Nucleus accumbens (tissue), 56 donors: ENCODE measurements around the gene HHIP.

Source experiments
- DNase-seq, 56 donors: peaks; one replicate each; lab custom pipeline; 2025; lab: John Stamatoyannopoulos, UW

Gene HHIP

DNA sequence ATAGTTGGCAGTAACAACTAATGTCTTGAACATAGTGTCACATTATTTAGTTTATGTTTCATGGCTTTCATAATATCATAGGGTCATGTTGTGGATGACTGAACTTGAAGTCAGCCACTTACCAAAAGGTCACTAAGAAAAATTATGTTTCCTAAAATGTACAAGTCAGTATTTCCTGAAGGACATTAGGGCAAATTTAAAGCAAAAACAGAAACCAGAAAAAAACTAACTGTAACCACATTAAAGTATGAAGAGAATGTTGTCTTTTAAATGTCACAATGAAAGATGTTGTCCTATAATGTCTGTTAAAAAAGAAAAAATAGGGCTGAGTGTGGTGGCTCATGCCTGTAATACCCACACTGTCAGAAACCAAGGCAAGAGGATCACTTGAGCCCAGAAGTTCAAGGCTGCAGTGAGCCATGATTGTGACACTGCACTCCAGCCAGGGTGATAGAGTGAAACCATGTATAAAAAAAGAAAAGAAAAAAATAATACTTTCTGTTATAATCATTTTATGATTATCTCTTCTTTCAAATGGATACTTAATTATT lies 55.8 kb downstream of the HHIP start:
- DNase-seq = no peak

DNA sequence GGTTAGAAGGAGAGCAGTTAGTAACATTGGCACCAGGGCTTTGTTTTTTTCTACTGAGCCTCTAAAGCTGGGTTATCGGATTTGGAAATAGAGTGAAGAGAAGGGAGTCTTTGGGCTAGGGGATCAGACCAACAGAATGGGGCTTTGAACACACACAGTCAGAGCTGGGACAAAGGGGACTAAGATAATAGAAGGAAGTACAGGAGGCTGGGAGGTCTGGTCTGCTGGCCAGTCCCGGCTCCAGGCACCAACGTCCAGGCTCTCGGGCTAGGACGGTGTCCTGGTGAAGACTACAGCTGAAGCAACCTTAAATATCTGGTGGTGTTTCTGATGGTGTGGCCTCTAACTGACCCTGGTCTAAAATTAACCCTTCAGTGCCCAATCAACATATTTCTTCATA lies 57.5 kb downstream of the HHIP start:
- DNase-seq = no peak

DNA sequence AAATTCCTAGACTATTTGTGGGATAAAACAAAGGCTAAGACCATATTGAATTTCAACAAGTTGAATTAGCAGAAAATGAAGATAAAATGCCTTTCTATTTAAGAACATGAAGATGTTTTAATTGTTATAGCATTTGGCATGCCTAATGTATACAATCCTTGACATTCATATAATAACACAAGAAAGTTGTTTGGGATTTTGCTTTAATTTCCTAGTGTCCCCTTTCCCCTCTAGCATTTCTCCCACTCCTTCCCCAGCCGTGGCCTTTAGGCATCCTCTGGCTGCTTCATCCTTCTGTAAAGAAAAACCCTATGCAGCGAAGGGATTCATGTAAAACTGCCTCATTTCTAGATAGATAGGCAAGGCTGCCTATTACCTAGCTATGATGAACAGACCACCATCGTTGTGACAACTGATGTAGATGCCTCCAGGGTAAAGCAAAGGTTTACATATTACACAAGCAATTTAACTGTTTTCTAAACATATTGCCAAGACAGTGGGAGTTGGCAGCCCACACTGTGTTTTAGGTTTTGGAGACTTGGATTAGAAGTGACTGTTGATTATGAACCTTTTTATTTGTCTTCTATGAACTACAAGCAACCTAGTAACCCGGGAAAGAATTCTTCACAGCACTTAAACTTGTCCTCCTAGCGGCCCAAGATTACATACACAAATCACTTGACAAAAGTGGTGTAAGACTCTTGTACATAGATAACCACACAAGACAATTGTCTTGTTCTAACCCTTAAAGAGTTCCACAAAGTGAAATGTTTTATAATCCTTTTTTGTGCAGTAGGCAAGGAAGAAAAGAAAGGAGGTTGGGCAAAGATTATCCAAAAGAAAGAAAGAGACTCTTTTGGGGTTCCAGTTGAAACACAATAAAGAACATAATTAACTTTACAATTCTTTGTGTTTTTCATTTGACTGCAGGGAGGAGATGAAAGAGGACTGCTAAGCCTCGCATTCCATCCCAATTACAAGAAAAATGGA lies 59.9 kb downstream of the HHIP start:
- no peak for DNase-seq

DNA sequence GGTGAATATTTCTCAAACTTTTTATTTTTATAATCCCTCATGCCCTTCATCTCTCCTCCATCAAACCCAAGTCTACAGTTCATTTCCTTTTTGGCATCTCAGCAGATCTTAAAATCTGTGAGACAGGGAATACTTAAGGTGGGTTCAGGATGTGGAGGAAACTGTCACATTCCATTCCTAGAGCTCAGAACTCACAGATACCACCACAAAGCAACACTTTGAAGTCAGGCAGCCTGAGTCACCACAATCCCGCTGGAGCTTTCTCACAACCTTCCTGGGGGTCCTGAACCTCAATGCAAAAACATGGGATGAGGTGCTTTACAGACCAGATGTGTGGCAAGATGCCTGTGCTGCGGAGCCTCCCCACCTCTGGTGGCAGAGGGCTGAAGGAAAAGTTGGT lies 63.2 kb downstream of the HHIP start:
- DNase-seq = no peak

DNA sequence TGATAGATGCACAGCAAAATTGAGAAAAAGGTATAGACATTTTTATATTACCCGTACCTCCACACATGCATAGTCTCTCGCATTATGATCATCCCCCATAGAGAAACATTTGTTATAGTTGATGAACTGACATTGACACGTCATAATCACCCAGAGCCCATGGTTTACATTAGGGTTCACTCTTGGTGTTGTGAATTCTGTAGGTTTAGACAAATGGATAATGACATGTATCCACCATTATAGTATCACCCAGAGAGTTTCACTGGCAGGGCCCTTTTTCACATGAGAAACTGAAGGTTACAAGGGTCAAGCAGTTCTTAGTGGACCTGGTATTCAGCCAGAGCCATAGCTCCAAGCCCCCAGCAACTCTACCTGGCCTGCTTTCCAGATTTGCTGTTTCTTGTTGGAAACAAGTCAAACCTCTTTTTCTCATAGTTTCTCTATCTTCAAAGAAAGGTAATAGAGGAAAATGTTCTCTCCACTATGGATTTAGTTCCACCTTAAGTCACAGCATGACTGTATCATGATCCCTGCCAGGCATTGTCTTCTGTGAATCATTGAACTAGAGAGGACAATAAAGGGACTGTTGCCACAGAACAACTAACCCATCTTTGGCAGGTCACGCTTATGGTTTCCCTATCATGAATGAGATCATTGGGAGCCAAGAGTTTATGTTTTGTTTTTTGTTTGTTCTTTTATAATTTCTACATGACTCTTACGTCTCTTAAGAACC lies 64.0 kb downstream of the HHIP start:
- peak in 36 of 56 donors; percentile 1 to 73 (median 34) for DNase-seq

DNA sequence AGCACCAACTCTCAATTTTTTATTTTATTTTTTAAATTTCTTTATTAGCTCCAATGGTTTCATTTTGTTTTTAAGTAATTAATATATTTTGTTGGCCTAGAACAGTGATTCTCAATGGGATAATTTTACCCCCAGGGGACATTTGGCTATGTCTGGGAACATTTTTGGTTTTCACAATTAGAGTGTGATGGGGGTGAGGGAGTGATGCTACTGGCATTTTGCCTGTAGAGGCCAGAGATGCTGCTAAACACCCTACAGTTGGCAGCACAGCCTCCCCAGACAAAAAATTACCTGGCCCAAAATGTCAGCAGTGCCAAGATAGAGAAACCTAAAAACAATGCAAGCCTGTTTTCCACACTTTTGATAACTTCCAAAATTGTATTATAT lies 64.6 kb downstream of the HHIP start:
- DNase-seq = peak in 1 of 56 donors; percentile 8

DNA sequence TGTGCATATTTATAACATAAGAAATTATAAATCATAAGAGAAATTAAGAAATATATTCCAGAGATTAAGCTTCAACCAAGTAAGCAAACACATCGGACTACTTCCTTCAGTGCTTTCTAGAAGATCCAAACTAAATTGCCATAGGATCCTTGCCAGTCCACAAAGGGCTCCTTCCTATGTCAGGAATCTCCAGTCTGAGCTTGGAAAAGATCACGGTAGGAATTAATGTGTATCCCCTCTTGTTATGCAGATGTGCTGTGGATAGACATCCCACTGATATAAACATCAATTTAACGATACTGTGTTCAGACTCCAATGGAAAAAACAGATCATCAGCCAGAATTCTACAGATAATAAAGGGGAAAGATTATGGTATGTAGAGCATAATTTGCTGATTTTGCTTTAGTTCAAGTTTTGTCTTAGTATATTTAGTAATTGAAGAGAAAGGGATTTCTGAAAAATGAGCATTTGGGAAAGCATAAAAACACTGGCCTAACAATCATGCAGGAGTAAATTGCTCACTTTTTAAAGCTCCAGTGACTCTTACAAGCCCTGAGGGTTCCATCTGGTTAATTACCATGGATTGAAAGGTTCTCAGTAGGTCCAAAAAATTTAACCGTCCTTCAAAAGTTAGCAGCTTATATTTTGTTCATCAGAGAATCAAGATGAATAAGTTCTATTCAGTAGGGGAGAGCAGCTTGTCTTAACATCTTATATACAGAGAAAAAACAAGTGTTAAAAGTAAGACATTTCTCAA lies 65.9 kb downstream of the HHIP start:
- no peak for DNase-seq

DNA sequence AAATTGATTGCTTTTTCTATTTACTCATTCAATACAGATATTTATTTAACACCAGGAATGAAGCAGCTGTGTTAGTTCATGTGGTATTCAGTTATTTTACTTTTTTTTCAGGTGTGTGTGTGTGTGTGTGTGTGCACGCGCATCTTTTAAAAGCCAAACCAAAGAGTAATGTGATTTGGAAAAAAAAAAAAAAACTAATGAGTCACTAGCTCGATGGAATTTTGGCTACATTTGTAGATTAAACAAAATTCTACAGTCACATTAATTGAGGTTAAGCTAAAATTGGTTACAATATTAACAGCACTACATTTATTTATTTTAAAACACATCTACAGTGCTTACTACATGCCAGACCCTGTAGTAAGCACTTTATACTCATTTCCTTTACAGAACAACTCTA lies 66.8 kb downstream of the HHIP start:
- DNase-seq = no peak

DNA sequence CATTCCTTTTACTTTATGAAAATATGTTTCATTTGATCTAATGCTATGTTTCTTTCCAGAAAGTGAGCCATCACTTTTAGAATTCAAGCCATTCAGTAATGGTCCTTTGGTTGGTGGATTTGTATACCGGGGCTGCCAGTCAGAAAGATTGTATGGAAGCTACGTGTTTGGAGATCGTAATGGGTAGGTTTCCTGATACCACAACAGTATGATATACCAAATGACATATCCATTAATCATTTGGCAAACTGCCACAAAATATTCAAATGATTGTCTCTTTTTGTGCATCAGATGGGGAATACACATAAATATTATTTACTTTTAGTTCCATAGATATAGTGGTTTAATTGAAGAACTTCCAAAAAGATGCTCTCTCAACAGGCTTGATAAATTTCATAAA lies 68.2 kb downstream of the HHIP start:
- DNase-seq = no peak

DNA sequence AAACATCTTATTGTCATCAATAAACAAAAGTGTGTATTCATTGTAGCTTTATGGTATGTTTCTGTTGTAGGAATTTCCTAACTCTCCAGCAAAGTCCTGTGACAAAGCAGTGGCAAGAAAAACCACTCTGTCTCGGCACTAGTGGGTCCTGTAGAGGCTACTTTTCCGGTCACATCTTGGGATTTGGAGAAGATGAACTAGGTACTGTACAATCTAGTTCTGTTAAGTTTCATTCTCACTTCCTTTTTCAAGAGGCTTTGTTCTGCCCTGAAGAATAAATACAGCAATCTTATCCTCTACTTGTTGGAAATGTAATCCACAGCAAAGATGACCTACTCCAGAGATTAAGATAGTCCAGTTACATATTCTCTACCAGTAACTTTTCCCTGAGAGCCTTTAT lies 69.3 kb downstream of the HHIP start:
- no peak for DNase-seq

DNA sequence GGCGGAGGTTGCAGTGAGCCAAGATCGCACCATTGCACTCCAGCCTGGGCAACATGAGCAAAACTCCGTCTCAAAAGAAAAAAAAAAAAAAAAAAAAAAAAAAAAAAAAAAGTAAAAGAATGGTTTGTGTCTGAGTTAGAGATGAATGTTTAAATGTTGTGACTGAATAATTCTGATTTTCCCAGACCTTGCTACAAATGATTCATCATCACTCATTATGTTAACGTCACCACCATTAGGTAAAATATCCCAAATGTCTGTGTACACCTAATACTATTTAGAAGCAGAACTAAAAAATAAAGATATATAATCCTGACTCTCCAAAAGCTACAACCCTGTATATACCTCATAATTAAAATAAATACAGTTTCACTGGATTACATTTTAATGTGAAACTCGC lies 70.8 kb downstream of the HHIP start:
- no peak for DNase-seq

DNA sequence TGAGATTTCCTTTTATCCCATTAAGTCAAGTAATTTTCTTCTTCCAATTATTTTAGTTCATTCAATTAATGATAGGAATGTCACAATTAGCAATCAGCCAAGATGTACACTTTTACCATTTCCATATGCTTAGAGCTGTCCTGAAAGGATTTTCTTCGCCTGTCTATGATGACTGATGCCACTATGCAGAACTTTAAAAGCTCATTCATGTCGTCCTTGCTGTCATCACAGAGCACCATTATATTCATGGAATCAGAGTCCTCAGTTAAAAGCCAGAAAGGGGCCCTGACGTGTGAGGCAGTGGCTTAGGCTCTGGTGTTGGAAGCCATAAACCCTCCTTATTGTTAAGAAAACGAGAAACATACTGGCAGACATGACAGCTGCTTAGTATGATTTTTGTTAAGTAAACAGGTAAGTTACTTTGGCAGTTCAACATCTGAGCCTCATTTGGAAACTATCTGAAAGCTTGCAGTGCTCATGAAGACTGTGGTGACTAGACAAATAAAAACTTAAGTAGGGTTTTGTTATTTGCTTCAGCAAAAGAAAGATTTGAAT lies 73.1 kb downstream of the HHIP start:
- no peak for DNase-seq

DNA sequence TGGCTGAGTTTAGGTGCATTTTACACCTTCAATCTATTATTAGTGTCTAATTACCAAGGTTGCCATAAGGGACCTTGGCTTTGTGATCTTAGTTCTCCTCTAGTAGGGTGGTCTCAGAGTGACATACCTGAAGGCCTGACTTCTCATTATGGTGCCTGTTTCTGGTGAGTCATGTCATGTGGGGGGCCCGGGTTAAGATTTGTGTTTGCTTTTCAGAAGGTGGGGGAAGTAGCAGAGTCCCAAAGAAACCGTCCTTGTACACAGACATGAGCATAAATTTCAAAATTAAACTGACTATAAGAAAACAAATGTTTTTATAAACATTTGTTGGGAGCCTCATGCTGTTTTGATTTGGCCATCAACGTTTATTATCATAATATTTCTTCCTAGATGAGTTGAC lies 74.5 kb downstream of the HHIP start:
- no peak for DNase-seq

DNA sequence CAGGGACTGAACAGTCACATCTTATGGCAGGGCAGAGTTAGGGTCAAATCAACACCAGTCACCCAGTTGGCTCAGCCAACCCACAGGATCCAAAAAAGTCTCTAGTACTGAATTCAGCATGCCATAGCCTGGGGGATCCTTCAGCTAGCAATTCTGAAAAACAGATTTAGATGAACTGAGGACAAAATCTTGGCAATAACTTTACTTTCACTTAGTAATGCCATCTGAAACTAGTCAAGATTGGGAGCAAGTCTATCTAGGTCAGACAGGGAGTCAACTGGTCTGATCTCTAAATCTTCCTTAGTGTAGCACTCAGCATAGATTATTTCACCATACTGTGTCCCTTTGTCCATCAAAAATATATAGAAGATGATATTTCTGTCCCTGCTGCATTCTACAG lies 76.0 kb downstream of the HHIP start:
- no peak for DNase-seq

DNA sequence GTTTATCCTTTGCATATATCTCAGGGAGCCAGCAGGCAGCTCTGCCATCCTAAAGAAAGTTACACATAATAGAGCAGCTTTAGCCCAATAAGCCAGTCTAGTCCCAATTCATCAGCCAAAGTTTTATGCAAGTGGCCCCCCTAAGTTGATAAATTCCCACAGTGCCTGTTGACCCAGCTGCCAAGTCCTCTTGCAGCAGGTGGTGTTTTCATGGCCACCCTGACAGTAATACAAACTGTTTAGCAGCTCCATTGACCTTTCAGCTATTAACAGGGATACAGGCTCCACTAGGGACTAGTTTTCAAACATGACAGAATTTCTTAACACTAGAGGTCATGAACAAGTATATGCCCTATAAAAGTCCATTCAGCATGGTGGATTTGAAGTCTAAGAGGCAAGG lies 77.5 kb downstream of the HHIP start:
- no peak for DNase-seq

DNA sequence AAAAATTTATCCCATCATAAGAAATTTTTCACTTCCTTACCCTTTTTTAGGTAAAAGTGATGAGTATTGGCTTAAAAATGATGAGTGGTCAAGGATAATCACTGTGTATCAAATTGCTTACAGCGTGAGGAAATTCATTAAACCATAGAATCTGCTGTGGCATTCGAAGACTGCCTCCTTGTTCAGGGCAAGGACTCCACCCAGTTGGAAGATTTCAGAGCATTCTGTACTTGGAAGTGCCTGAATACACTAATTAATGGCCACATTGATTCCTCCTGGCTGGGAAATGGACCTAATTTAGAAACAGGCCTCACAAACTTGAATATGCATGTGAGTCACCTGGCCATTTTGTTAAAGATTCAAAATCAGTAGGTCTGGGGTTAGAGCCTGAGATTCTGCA lies 83.2 kb downstream of the HHIP start:
- DNase-seq = no peak

DNA sequence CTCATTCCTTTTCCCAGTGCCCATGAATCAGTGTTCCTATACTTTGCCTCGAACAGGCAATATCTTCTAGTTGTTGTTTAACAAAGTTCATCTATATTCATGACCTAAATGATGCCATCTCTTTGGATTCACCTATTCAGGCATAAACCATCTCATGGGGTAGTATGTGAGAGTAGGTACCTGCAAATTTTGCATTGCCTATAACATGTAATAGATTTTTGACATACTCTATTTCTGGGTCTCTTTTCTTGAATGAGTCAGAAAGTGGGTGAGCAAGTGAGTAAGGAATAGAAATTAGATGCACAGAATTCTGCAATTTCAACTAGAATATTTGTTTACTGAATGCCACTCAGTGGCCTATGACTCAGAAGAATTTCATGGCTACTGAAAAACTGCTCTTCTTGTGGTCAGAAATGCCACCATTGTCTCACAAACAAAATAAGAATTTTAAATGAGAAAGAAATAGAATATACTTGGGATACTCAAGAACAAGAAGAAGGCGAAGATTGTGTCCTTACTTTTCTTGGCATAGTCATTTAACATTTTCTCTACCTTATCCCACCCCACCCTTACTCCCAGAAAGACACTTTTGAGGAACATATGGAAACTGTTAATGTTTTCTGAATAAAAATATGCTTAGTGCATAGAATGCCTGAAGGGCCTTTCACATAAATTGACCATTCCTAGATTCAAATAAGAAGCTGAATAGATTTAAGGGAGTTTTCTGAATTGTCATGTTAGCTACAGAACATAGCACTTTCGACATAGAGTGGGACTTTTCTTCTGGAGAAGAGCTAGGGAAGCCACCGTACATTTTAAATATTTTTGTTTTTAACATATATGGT lies 86.8 kb downstream of the HHIP start:
- DNase-seq = no peak

DNA sequence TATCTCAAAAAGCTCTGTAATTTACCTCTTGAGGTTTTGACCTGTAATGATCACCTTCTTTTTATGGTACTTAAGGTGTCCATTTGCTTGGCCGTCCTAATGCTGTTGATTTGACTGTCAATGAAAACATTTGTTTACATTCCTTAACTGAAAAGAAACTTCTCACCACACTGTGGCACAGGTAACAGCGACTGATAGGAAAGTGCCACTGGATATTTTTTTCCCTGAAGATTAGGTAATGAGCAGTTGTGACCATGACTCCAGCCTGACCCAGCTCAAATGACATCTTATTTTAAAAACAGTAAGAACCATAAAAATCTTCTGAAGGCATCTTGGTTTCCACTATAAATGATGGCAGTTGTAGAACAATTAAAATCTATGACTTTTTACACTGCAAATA lies 87.6 kb downstream of the HHIP start:
- DNase-seq = no peak

DNA sequence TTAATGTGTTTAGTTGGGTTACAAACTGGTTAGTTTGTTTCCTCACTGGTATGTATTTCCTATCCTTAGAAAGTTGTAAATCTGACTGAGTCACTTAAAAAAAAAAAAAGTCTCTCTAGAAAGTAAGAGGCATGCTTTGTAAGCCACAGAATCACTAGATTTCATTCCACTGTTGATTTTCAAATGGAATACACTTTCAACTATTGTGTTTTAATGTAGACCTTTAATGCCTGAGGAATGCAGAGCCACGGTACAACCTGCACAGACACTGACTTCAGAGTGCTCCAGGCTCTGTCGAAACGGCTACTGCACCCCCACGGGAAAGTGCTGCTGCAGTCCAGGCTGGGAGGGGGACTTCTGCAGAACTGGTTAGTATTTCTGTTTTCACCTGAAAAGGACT lies 88.6 kb downstream of the HHIP start:
- no peak for DNase-seq

DNA sequence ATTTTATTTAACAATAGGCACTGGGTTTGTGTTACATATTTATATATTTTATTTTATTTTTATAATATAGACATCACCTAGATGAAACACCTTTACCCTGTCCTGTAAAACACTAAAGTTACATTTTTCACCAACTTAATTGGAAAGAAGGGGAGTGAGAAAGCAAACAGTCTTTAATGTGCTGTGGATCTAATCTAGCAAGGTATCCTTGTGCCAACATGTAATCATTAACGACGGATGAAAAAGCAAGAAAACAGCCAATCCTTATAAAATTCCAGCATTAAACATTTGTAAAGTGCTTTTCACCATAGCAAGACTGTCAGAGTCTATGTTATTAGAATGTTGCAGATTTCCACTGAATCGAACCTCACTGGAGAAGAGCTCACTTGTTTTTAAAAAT lies 92.7 kb downstream of the HHIP start:
- no peak for DNase-seq
